K562 treated with DMSO at 1 percent for 12 hours (cell line): ENCODE results near the gene GPR18. TPM values are rescaled to one million over a fixed set of nuclear protein-coding genes. Genes with fewer than 3 reads are reported as not detected.

Experiments
- total RNA-seq: library from RNA; unstranded; fragments of 300-600 nt; gene quantifications from 2 replicates; pipeline ENCODE4 v1.2.3, GENCODE V29; 2022; ENCODE audit not compliant: insufficient read depth

Gene GPR18
- total RNA-seq, result not detected in 2 replicates

GRCh38 chr13:99258210-99258860 is at the start of gene GPR18:
GPR18 (minus strand) TSS chr13:99258379; CDS start chr13:99255872, 2,507 bp downstream.

GRCh38 chr13:99307247-99307646 is 49.1 kb upstream of the GPR18 start, which contains the start of gene GPR183:
GPR183 (minus strand) TSS chr13:99307399; CDS start chr13:99296145, 11,254 bp downstream.

Other genes with a start within 250 kb of the GPR18 start
- gene UBAC2, start 57.5 kb downstream of the GPR18 start, total RNA-seq, result 38.3 and 52.4 TPM in 2 replicates
- not detected in 2 replicates for gene GPR183, start 49.0 kb upstream of the GPR18 start, total RNA-seq
- 26.4 and 61.3 TPM in 2 replicates for gene TM9SF2, start 243.1 kb upstream of the GPR18 start, total RNA-seq